Activated CD4-positive, CD25-positive, alpha-beta regulatory T cell treated with anti-CD3 and anti-CD28 coated beads, Interleukin-2, amount 50 U/mL, for 24 hours (primary cell): ENCODE data around the gene TLX3.
"Not testable (repeated sequence)": the region's sequence is repeated elsewhere in the genome, so short reads cannot be mapped to it uniquely, and the experiment has no call there.

Source experiments
- ATAC-seq, 2 donors: fragments of 150-1000 bp; cut with Tn5 transposase; one replicate each; pipeline ENCODE4 v1.10.0; 2021; ENCODE audit warnings: mild to moderate bottlenecking in 1 of 2, moderate library complexity in 1 of 2

TLX3 gene

GRCh38 chr5:171330021-171330420 lies 21.0 kb downstream of the TLX3 start:
- no peak for ATAC-seq

GRCh38 chr5:171335616-171336015 lies 26.6 kb downstream of the TLX3 start:
- ATAC-seq = no peak

DNA sequence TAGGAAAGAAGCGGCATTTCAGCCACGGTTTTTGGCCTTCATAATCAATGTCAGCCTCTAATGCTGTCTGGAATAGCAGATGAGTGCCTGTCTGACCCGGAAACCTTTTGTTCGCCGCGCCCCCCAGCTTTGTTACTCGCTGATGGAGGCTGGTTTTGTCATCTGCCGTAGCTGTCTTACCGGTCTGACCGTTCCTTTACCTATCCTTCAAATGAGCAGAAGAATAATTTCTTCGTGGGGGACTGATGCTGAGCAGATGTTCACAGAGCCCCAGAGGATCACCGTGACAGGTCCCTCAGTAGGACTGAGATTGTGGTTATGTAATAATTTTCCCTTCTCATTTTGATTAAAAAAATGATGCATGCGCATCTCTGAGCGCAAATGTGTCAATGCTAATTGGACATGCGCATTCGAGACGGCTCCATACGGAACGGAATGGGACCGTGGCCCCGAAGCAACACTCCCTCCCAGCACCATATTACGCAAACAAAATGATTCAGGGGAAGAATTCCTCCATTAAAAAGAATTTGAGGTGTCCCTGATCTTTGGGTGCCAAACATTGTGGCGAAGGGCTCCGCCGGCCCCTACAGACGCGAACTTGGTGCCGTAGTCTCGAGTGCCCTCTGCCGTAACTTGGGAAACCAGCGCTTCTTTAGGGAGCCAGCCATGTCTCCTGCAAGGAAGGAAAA lies 27.6 kb downstream of the TLX3 start:
- ATAC-seq = no peak

GRCh38 chr5:171337210-171337569 lies 28.1 kb downstream of the TLX3 start:
- no peak for ATAC-seq

- ATAC-seq = no peak
Observed at GRCh38 chr5:171340042-171340441, 31.0 kb downstream of the TLX3 start.

- ATAC-seq = no peak
Observed at GRCh38 chr5:171340491-171340890, 31.4 kb downstream of the TLX3 start.

DNA sequence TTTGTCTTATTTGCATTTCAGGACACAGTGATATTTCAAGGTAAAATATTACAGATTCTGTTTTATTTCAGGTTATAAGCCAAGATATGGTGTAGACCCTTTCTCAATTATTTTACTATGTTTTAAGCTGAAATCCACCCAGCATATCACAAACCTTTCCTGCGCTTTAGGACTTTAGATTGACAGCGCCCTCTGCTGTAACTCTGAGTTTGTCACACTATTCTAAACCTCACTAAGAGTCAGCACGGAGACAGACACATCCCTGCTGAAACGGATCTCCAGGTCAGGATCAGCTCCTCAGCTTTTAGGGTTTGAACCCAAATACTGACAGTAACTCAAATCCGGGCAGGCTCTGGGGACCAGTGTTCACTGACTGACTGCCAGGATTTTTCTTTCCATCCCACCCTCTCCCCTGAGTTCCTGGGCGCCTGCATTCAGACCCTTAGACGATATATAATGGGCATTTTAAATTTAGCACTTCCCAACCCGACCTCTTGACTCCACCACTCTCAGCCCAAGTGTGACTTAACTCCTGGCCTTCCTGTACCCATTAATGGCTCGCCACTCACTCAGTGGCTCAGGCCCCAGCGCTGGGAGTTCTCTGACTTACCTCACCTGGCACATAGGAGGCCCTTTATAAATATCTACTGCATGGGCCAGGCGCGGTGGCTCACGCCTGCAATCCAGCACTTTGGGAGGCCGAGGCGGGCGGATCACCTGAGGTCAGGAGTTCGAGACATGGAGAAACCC lies 33.5 kb downstream of the TLX3 start:
- no peak for ATAC-seq

- ATAC-seq = no peak
Observed at GRCh38 chr5:171344936-171345608, 36.0 kb downstream of the TLX3 start.

DNA sequence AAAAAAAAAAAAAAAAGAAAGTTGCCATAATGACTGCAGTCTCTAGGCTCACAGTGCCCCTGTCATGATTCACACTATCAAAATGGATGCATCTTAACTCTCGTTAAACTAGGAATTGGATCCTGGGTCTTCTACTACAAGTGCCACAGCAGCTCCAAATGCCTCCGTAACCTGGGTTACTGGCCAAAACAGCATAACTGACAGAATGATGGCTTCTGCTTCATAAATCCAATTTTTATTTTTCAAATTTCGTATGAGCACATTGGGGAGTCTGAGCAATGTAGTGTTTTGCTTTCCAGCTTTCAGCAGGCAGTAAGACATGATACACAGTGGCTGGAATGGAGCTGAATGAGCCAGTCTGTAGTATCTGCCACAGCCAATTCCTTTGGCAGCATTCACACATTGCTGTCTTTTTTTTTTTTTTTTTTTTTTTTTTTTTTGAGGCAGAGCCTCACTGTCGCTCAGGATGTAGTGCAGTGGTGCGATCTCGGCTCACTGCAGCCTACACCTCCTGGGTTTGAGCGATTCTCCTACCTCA lies 42.6 kb downstream of the TLX3 start:
- ATAC-seq = no peak

- ATAC-seq = peak; percentile 85 to 88
Observed at GRCh38 chr5:171355302-171355724, 46.3 kb downstream of the TLX3 start.

GRCh38 chr5:171357843-171358242 lies 48.8 kb downstream of the TLX3 start:
- ATAC-seq = no peak

GRCh38 chr5:171361151-171361550 lies 52.1 kb downstream of the TLX3 start:
- not testable (repeated sequence) for ATAC-seq
